Body of pancreas (tissue), 4 donors: ENCODE results near the gene ARPC1A. TPM values are rescaled to one million over a fixed set of nuclear protein-coding genes. Genes with fewer than 3 reads are reported as not detected.
"Not testable (repeated sequence)": the region's sequence is repeated elsewhere in the genome, so short reads cannot be mapped to it uniquely, and the experiment has no call there.

Experiments used
- ATAC-seq: fragments of 150-250 bp; one replicate; pipeline ENCODE4 v1.9.1; 2016
- DNase-seq, 4 donors: peaks; one replicate each; pipeline ENCODE4 v3.0.0-alpha.2; 2019
- H3K27ac ChIP-seq, 4 donors: fragments of 200-600 bp; sonication (generic); 1 replicate in 3 of 4; 2 replicates in 1 of 4; pipeline versions ENCODE4 v1.5.1 to v1.6.1; 2016 to 2019; ENCODE audit warnings: mild to moderate bottlenecking in 1 of 4, mixed read lengths in 1 of 4, moderate library complexity in 1 of 4
- H3K27me3 ChIP-seq, 2 donors: fragments of 200-600 bp; sonication (generic); one replicate each; pipeline ENCODE4 v1.6.0; 2016; ENCODE audit warnings: mild to moderate bottlenecking in 1 of 2
- H3K36me3 ChIP-seq, 2 donors: fragments of 200-600 bp; sonication (generic); replicated peaks in 1 of 2; 2 replicates each; pipeline ENCODE4 v1.5.1; 2016; ENCODE audit warnings: low read depth in 2 of 2; ENCODE audit not compliant: insufficient read depth in 1 of 2
- H3K4me1 ChIP-seq: fragments of 200-600 bp; sonication (generic); one replicate; pipeline ENCODE4 v1.6.0; 2016
- H3K4me3 ChIP-seq, 2 donors: fragments of 200-600 bp; sonication (generic); 1 replicate in 1 of 2; 2 replicates in 1 of 2; pipeline ENCODE4 v1.5.1; 2016 to 2019
- H3K9me3 ChIP-seq, 3 donors: fragments of 200-600 bp; sonication (generic); 1 replicate in 2 of 3; 2 replicates in 1 of 3; pipeline ENCODE4 v1.5.1; 2016
- CTCF ChIP-seq, 7 experiments: fragments of 450-650 bp in 4 of 7; fragments of 200-600 bp in 3 of 7; sonication (generic) in 3 of 7; IDR thresholded peaks; one replicate each; pipeline ENCODE4 v1.5.1; 2016 to 2019; ENCODE audit warnings: antibody characterized with exemption in 7 of 7
- POLR2A ChIP-seq, 3 donors: fragments of 450-650 bp; IDR thresholded peaks; one replicate each; pipeline ENCODE4 v1.6.1; 2016; ENCODE audit warnings: antibody characterized with exemption in 3 of 3, mild to moderate bottlenecking in 2 of 3
- WGBS, 2 donors: methylation state at CpG; one replicate each; pipeline ENCODE4 v1.1.5; 2017; 5-methylcytosine and 5-hydroxymethylcytosine counted together
- intact Hi-C: fragments of 100-400 bp; cut with DNase I; formaldehyde crosslinking; loops from one replicate; pipeline ENCODE4 v1.15.1; 2023
- total RNA-seq, 2 donors: library from RNA; depleted of rRNA; stranded (reverse); fragments of >200 nt; gene quantifications; one replicate each; pipeline ENCODE4 v1.1.0, GENCODE V29; 2016

Gene ARPC1A
- total RNA-seq, 2 donors from 2014 or later: 63.0 to 106 TPM

- intact Hi-C loops: no loop called here
- 83 to 91% methylated on average over 9 to 10 of the region's 10 CpGs for WGBS, 2 donors
- TF ChIP-seq CTCF (IDR thresholded peaks at IDR 0.05) (no peak), POLR2A (IDR thresholded peaks at IDR 0.05) (no peak)
- Histone ChIP-seq H3K4me1 (peaks cover 7% of the 10 kb centered on the region), H3K27me3 (no peaks in the 10 kb centered on the region), H3K4me3 (no peak overlapping the region), H3K9me3 (no peaks in the 10 kb centered on the region), H3K27ac (no peak overlapping the region), H3K36me3 (no peaks in the 10 kb centered on the region)
- no peak for ATAC-seq
- DNase-seq: no peak
Measured at GRCh38 chr7:99383203-99383602, 57.5 kb downstream of the ARPC1A start.

GRCh38 chr7:99383791-99384370 is 58.2 kb downstream of the ARPC1A start:
- Histone ChIP-seq H3K27me3 (no peaks in the 10 kb centered on the region), H3K4me3 (no peak overlapping the region), H3K9me3 (no peaks in the 10 kb centered on the region), H3K36me3 (peaks cover 0 to 2% of the 10 kb centered on the region in 2 donors), H3K27ac (no peak overlapping the region), H3K4me1 (peaks cover 7% of the 10 kb centered on the region)
- ATAC-seq (no peak), DNase-seq (no peak)
- TF ChIP-seq CTCF (IDR thresholded peaks at IDR 0.05) (no peak), POLR2A (IDR thresholded peaks at IDR 0.05) (no peak)
- 83 to 88% methylated on average over 9 to 13 of the region's 13 CpGs for WGBS, 2 donors
- intact Hi-C loops: no loop called here

- peaks cover 0 to 2% of the 10 kb centered on the region in 2 donors for H3K36me3 ChIP-seq
- H3K9me3 ChIP-seq: no peaks in the 10 kb centered on the region
- intact Hi-C loops: no loop called here
- 87 to 89% methylated on average over 3 to 4 of the region's 4 CpGs for whole genome bisulfite sequencing, 2 donors
- no peaks in the 10 kb centered on the region for H3K27me3 ChIP-seq
- H3K4me1 ChIP-seq: peaks cover 7% of the 10 kb centered on the region
- TF ChIP-seq POLR2A (IDR thresholded peaks at IDR 0.05) (no peak), CTCF (IDR thresholded peaks at IDR 0.05) (no peak)
- DNase-seq (no peak), ATAC-seq (no peak)
- H3K4me3 ChIP-seq: no peak overlapping the region
- no peak overlapping the region for H3K27ac ChIP-seq
Measured at GRCh38 chr7:99384523-99384922, 58.8 kb downstream of the ARPC1A start.

- TF ChIP-seq POLR2A (IDR thresholded peaks at IDR 0.05) (no peak), CTCF (IDR thresholded peaks at IDR 0.05) (no peak)
- Histone ChIP-seq H3K4me3 (no peak overlapping the region), H3K9me3 (no peaks in the 10 kb centered on the region), H3K27ac (no peak overlapping the region), H3K4me1 (peaks cover 4% of the 10 kb centered on the region), H3K36me3 (peaks cover 0 to 2% of the 10 kb centered on the region in 2 donors), H3K27me3 (no peaks in the 10 kb centered on the region)
- DNase-seq (no peak), ATAC-seq (no peak)
- WGBS, 2 donors: 80 to 82% methylated on average over 1 to 8 of the region's 8 CpGs
- intact Hi-C loops: no loop called here
Measured at GRCh38 chr7:99385564-99385963, 59.9 kb downstream of the ARPC1A start.

- Histone ChIP-seq H3K9me3 (no peaks in the 10 kb centered on the region), H3K4me1 (no peaks in the 10 kb centered on the region), H3K27ac (no peak overlapping the region), H3K4me3 (no peak overlapping the region), H3K27me3 (no peaks in the 10 kb centered on the region), H3K36me3 (peaks cover 0 to 2% of the 10 kb centered on the region in 2 donors)
- 86 to 95% methylated on average over 5 to 9 of the region's 9 CpGs for WGBS, 2 donors
- no peak for ATAC-seq
- no peak for TF ChIP-seq POLR2A (IDR thresholded peaks at IDR 0.05)
- TF ChIP-seq CTCF (IDR thresholded peaks at IDR 0.05): peak in 1 of 7 experiments; percentile 19
- intact Hi-C loops: no loop called here
- no peak for DNase-seq
Measured at GRCh38 chr7:99386584-99387238, 61.0 kb downstream of the ARPC1A start.

- DNase-seq, intact Hi-C loops, H3K9me3 ChIP-seq, H3K27ac ChIP-seq, ATAC-seq, H3K27me3 ChIP-seq, H3K4me1 ChIP-seq, H3K36me3 ChIP-seq, H3K4me3 ChIP-seq: not testable (repeated sequence)
- whole genome bisulfite sequencing, 2 donors: 69 to 96% methylated on average over 14 of the region's 14 CpGs
Measured at GRCh38 chr7:99387239-99387635, 61.5 kb downstream of the ARPC1A start.
